Left lung (tissue), 10 donors: ENCODE results near the gene PIK3R3. TPM values are rescaled to one million over a fixed set of nuclear protein-coding genes. Genes with fewer than 3 reads are reported as not detected.
A peak's percentile ranks its signal among the peaks of the same experiment; 100 is the strongest.

Experiments
- ATAC-seq: fragments of 200-7000 bp; cut with Tn5 transposase; one replicate; pipeline ENCODE4 v1.9.1; 2020; ENCODE audit warnings: moderate library complexity
- DNase-seq, 4 donors: peaks; one replicate each; pipeline ENCODE4 v3.0.0-alpha.2; 2013 to 2020
- H3K27ac ChIP-seq, 2 donors: fragments of 200-600 bp; sonication (generic) in 1 of 2; one replicate each; pipeline versions ENCODE4 v1.5.0 to v1.8.0; 2020 to 2021
- H3K27me3 ChIP-seq, 2 donors: fragments of 200-600 bp; sonication (generic) in 1 of 2; one replicate each; pipeline versions ENCODE4 v1.5.0 to v1.8.0; 2020 to 2021
- H3K36me3 ChIP-seq, 2 donors: fragments of 200-600 bp; sonication (generic) in 1 of 2; one replicate each; pipeline versions ENCODE4 v1.5.0 to v1.8.0; 2020 to 2021
- H3K4me1 ChIP-seq, 2 donors: fragments of 200-600 bp; one replicate each; pipeline ENCODE4 v1.8.0; 2021
- H3K4me3 ChIP-seq, 2 donors: fragments of 200-600 bp; sonication (generic) in 1 of 2; one replicate each; pipeline versions ENCODE4 v1.5.0 to v1.8.0; 2020 to 2021; ENCODE audit warnings: mild to moderate bottlenecking in 1 of 2
- H3K9me3 ChIP-seq, 2 donors: fragments of 200-600 bp; sonication (generic) in 1 of 2; one replicate each; pipeline versions ENCODE4 v1.5.0 to v1.8.0; 2020 to 2021
- CTCF ChIP-seq, 2 donors: fragments of 200-600 bp; sonication (generic) in 1 of 2; IDR thresholded peaks; one replicate each; pipeline versions ENCODE4 v1.5.0 to v1.8.0; 2021; ENCODE audit warnings: antibody characterized with exemption in 2 of 2
- intact Hi-C, 2 donors: fragments of 100-400 bp; cut with DNase I; formaldehyde crosslinking; loops; one replicate each; pipeline versions ENCODE4 v1.11.2 to v1.14.2; 2022
- polyA plus RNA-seq, 6 donors: library from polyadenylated mRNA; unstranded; fragments of 120-200 nt; gene quantifications; one replicate each; pipeline ENCODE4 v1.2.1, GENCODE V29; 2013; ENCODE audit not compliant: insufficient read length in 6 of 6
- total RNA-seq, 2 donors: library from RNA; stranded (reverse); fragmentation: NEBNext Ultra II Directional; extraction: Animal tissue kit (Norgen Biotek cat#: 25700); gene quantifications; one replicate each; pipeline ENCODE4 v1.2.1, GENCODE V29; 2021
- donor health status: DM: no; HTN: yes; CAD: no.
- donor health status: DM: no; HTN: no; CAD: no.

Gene PIK3R3
- total and polyA plus RNA-seq, 8 donors, result 15.2 to 46.5 (median 22.6) TPM

- TF ChIP-seq CTCF (IDR thresholded peaks at IDR 0.05), result no peak
- Histone ChIP-seq H3K27ac (no peak overlapping the region), H3K9me3 (no peaks in the 10 kb centered on the region), H3K4me3 (no peak overlapping the region), H3K27me3 (no peaks in the 10 kb centered on the region), H3K36me3 (peaks cover 0 to 79% of the 10 kb centered on the region in 2 donors), H3K4me1 (no peaks in the 10 kb centered on the region)
- intact Hi-C loops, result no loop called here
- no peak for ATAC-seq
- DNase-seq, result no peak
Measured at GRCh38 chr1:46030074-46030870, 102.2 kb downstream of the PIK3R3 start.

- Histone ChIP-seq H3K4me1 (no peaks in the 10 kb centered on the region), H3K9me3 (no peaks in the 10 kb centered on the region), H3K27ac (no peak overlapping the region), H3K4me3 (no peak overlapping the region), H3K27me3 (no peaks in the 10 kb centered on the region), H3K36me3 (peaks cover 0 to 75% of the 10 kb centered on the region in 2 donors)
- ATAC-seq (no peak), DNase-seq (no peak)
- intact Hi-C loops, result no loop called here
- no peak for TF ChIP-seq CTCF (IDR thresholded peaks at IDR 0.05)
Measured at GRCh38 chr1:46027788-46028573, 104.4 kb downstream of the PIK3R3 start.

- Histone ChIP-seq H3K4me1 (no peaks in the 10 kb centered on the region), H3K36me3 (peaks cover 0 to 75% of the 10 kb centered on the region in 2 donors), H3K9me3 (no peaks in the 10 kb centered on the region), H3K27me3 (no peaks in the 10 kb centered on the region), H3K27ac (no peak overlapping the region), H3K4me3 (no peak overlapping the region)
- TF ChIP-seq CTCF (IDR thresholded peaks at IDR 0.05), result no peak
- DNase-seq, result peak in 2 of 4 donors; percentile 39 to 76
- no peak for ATAC-seq
- intact Hi-C loops, result no loop called here
Measured at GRCh38 chr1:46026531-46026930, 105.9 kb downstream of the PIK3R3 start.

- no peak overlapping the region for H3K27ac ChIP-seq
- TF ChIP-seq CTCF (IDR thresholded peaks at IDR 0.05), result no peak
- H3K9me3 ChIP-seq, result no peaks in the 10 kb centered on the region
- peaks cover 0 to 35% of the 10 kb centered on the region in 2 donors for H3K36me3 ChIP-seq
- intact Hi-C loops, result no loop called here
- no peaks in the 10 kb centered on the region for H3K27me3 ChIP-seq
- DNase-seq (no peak), ATAC-seq (no peak)
- H3K4me1 ChIP-seq, result no peaks in the 10 kb centered on the region
- H3K4me3 ChIP-seq, result no peak overlapping the region
Measured at GRCh38 chr1:46021046-46021996, 111.1 kb downstream of the PIK3R3 start.
